Spleen (tissue), 7 donors: ENCODE results near the gene EHMT1.

ENCODE experiments used
- POLR2A ChIP-seq, 3 donors: fragments of 450-650 bp; IDR thresholded peaks; one replicate each; pipeline ENCODE4 v1.5.1; 2017; ENCODE audit warnings: antibody characterized with exemption in 3 of 3, mild to moderate bottlenecking in 1 of 3
- TF ChIP-seq, protein P1 (sequence below), 11 experiments: fragments of 200-600 bp in 7 of 11; fragments of 450-650 bp in 4 of 11; sonication (generic) in 4 of 11; IDR thresholded peaks in 8 of 11; conservative IDR thresholded peaks in 3 of 11; 1 replicate in 7 of 11; 2 replicates in 4 of 11; pipeline versions ENCODE4 v1.4.0 to v1.8.0; 2016 to 2021; ENCODE audit warnings: antibody characterized with exemption in 11 of 11, inconsistent platforms in 4 of 11, mild to moderate bottlenecking in 1 of 11
- donor health status: DM: no; HTN: no; CAD: no; lungs with moderate emphysema.
- donor health status: DM: no; HTN: no; CAD: no.
- donor health status: DM: no; HTN: no; CAD: no.

DNA sequence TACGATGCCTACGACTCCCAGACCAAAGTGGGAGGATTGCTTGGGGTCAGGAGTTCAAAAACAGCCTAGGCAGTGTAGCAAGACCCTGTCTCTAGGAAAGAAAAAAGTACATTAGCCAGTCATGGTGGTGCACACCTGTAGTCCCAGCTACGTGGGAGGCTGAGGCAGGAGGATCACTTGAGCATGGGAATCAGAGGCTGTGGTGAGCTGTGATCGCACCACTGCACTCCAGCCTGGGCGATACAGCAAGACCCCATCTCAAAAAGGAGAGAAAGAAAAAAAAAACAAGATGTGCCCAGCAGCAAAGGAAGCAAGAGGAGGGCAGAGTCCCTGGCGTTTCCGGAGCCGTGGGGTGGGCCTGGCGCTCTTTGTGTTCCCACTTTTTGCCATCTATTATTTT, 179.3 kb downstream of the EHMT1 start:
- TF ChIP-seq, protein P1, sequence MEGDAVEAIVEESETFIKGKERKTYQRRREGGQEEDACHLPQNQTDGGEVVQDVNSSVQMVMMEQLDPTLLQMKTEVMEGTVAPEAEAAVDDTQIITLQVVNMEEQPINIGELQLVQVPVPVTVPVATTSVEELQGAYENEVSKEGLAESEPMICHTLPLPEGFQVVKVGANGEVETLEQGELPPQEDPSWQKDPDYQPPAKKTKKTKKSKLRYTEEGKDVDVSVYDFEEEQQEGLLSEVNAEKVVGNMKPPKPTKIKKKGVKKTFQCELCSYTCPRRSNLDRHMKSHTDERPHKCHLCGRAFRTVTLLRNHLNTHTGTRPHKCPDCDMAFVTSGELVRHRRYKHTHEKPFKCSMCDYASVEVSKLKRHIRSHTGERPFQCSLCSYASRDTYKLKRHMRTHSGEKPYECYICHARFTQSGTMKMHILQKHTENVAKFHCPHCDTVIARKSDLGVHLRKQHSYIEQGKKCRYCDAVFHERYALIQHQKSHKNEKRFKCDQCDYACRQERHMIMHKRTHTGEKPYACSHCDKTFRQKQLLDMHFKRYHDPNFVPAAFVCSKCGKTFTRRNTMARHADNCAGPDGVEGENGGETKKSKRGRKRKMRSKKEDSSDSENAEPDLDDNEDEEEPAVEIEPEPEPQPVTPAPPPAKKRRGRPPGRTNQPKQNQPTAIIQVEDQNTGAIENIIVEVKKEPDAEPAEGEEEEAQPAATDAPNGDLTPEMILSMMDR (IDR thresholded peaks at IDR 0.05 in 8 of 11, conservative IDR thresholded peaks at IDR 0.05 in 3 of 11) = no peak
- TF ChIP-seq POLR2A (IDR thresholded peaks at IDR 0.05) = no peak
